ENCODE data around the gene WDR90.

WDR90 gene

DNA sequence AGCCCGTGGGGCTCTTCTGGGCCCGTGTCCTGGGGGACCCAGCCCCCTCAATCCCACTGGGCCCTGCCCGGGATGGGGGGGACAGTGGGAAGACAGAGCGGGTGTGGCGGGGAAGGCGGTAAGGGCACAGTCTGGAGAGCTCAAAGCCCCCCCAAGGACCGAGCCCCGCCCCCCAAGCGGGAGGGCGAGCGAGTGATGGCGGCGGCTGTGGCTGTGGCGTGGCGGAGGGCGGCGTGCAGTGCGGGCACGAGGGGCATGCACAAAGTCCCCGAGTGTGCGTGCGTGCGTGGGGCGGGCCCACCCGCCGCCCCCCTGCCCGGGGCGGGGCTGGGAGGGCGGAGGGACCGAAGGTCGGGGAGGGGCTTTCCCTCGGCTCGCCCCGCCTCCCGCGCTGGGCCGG lies 44.6 kb downstream of the WDR90 start:
- TF ChIP-seq CTCF (IDR thresholded peaks at IDR 0.05; ENCODE audit: low read depth, low read length, missing control alignments), result no peak
- DNase-seq (ENCODE audit: extremely low read depth, low read depth), result no peak
- no peak overlapping the region for H3K4me3 ChIP-seq (replicated peaks; ENCODE audit: low read depth, low read length)

- no peak overlapping the region for H3K4me3 ChIP-seq (replicated peaks; ENCODE audit: low read depth, low read length)
- DNase-seq (ENCODE audit: extremely low read depth, low read depth), result no peak
Measured at GRCh38 chr16:694187-694862, 45.2 kb downstream of the WDR90 start.

DNA sequence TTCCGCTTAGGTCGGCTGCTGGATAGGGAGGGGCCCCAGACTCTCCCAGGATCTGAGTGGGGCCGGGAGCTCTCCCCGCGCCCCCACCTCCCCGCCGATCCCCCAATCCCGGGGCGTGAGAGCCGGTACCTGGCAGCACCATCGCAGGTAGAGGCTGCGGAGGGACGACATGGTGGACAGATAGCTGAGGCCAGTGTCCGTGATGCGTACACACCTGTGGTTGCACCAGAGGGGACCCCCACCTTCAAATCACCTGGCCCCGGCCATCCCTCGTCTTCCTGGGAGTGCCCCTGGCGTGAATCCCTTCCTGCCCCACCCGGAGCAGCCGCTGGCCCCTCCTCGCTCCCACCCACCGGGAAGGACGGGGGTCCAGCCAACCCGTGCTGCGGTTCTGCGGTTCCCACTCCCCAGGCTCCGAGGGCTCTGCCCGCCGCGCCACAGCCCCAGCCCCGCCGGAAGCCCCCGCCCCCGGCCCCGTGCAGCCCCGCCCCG lies 45.7 kb downstream of the WDR90 start:
- no peak for TF ChIP-seq CTCF (IDR thresholded peaks at IDR 0.05; ENCODE audit: low read depth, low read length, missing control alignments)

More at GRCh38 chr16:694187-694862, 45.2 kb downstream of the WDR90 start:
- no peak for TF ChIP-seq CTCF (IDR thresholded peaks at IDR 0.05; ENCODE audit: low read depth, low read length, missing control alignments)

DNA sequence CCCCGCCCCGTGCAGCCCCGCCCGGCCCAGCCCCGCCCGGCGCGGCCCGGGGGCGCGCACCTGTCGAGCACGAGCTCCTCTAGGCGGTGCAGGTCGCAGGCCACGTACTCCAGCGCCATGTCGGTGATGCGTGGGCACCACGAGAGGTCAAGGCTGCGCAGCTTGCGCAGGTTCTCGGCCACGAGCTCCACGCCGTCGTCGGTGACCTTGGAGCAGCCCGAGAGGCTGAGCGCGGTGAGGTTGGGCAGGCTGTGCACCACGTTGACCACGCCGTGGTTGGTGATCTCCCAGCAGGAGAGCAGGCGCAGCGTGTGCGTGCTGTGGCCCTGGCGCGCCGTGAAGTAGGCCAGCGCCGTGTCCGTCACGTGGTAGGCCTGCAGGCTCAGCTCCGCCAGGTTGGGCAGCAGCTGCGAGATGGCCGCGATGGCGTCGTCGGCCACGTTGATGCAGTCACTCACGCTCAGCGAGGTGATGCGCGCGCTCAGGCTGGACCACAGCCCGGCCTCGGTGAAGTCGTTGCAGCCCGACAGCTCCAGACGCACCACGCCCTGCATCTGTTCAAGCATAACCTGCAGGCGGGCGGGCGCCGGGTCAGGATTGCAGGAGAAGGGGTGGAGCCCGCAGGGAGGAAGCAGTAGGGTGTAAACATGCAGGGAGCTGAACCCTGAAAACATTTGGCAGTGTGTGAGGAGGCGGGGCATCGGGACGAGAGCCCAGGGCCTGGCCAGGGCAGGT lies 46.4 kb downstream of the WDR90 start:
- no peak for DNase-seq (ENCODE audit: extremely low read depth, low read depth)
- H3K4me3 ChIP-seq (replicated peaks; ENCODE audit: low read depth, low read length), result 0 out of 2 replicates have a peak overlapping the region, but pooled peaks have one; percentile 9
- TF ChIP-seq CTCF (IDR thresholded peaks at IDR 0.05; ENCODE audit: low read depth, low read length, missing control alignments), result no peak

More for the DNA sequence above, 45.7 kb downstream of the WDR90 start:
- no peak for DNase-seq (ENCODE audit: extremely low read depth, low read depth)
- no peak overlapping the region for H3K4me3 ChIP-seq (replicated peaks; ENCODE audit: low read depth, low read length)

DNA sequence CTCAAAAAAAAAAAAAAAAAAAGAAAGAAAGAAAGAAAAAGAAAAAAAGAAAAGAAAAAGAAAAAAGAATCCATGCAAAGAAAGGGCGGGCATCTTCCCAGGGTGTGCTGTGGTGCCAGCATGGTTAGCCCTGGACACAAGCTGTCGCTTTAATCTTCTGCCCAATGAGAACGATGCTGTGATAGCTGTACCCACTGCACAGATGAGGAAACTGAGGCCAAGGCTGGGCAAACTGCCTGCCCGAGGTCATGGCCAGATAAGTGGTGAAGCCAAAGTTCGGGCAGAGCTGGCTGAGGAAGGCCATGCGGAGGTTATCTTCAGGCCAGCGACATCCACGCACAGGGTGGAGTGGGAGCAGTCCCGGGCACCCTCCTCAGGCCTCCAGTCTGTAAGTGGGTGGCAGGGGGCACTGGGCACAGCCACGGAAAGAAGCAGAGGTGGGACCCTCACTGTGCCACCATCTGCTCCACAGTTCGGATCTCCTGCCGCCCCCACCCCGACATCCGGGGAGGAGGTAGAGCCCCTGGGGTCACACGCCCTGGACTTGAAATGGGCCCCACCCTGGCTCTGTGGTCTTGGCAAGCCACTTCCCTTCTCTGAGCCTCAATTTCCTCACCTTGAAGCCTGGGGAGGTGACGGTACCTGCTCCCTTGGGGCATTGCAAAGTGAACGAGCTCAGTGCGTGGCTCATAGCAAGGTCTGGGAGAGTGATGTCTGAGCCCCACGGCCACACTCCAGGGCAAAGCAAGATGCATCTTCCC lies 49.9 kb downstream of the WDR90 start:
- no peak overlapping the region for H3K4me3 ChIP-seq (replicated peaks; ENCODE audit: low read depth, low read length)
- no peak for DNase-seq (ENCODE audit: extremely low read depth, low read depth)
- no peak for TF ChIP-seq CTCF (IDR thresholded peaks at IDR 0.05; ENCODE audit: low read depth, low read length, missing control alignments)

- no peak overlapping the region for H3K4me3 ChIP-seq (replicated peaks; ENCODE audit: low read depth, low read length)
- TF ChIP-seq CTCF (IDR thresholded peaks at IDR 0.05; ENCODE audit: low read depth, low read length, missing control alignments), result no peak
- DNase-seq (ENCODE audit: extremely low read depth, low read depth), result no peak
Measured at GRCh38 chr16:700684-701584, 51.8 kb downstream of the WDR90 start.

All from HFF-Myc (cell line).